H1 (cell line): ENCODE results near the gene CYB5B.

Source experiments
- CBX8 ChIP-seq: fragments of 300-800, 300-1000 bp; sonication (generic); IDR thresholded peaks from 2 replicates; pipeline ENCODE4 v1.7.1; 2016; ENCODE audit warnings: low read depth, low read length, borderline replicate concordance
- CREB1 ChIP-seq: IDR thresholded peaks from 2 replicates; pipeline ENCODE4 v1.6.1; 2012; ENCODE audit warnings: inconsistent platforms
- HDAC6 ChIP-seq: IDR thresholded peaks from one replicate; pipeline ENCODE4 v1.7.1; 2012; ENCODE audit warnings: low read depth, mild to moderate bottlenecking, inconsistent platforms, low read length, moderate library complexity
- JUN ChIP-seq: IDR thresholded peaks from 2 replicates; pipeline ENCODE4 v1.6.1; 2011; ENCODE audit warnings: low read depth, mild to moderate bottlenecking, improper control_type of control experiment, low read length
- KDM1A ChIP-seq: fragments of 200-600, 300-600 bp; sonication (generic); IDR thresholded peaks from 2 replicates; pipeline ENCODE4 v1.7.1; 2016; ENCODE audit warnings: mild to moderate bottlenecking, low read length, borderline replicate concordance
- POLR2A ChIP-seq, 2 experiments: IDR thresholded peaks; 1 replicate in 1 of 2; 2 replicates in 1 of 2; pipeline ENCODE4 v1.6.1; 2011; ENCODE audit warnings: low read depth in 2 of 2, low read length in 2 of 2, mild to moderate bottlenecking in 2 of 2; ENCODE audit errors: control extremely low read depth in 1 of 2
- SIRT6 ChIP-seq: IDR thresholded peaks from one replicate; pipeline ENCODE4 v1.7.1; 2012; ENCODE audit warnings: low read length, inconsistent platforms
- SUZ12 ChIP-seq: fragments of 200-600 bp; sonication (generic); IDR thresholded peaks from 2 replicates; pipeline ENCODE4 v1.6.1; 2012; ENCODE audit warnings: mild to moderate bottlenecking, inconsistent platforms, low read length, moderate library complexity, mixed read lengths
- YY1 ChIP-seq: IDR thresholded peaks from 2 replicates; pipeline ENCODE4 v1.6.1; 2011; ENCODE audit warnings: low read depth, mild to moderate bottlenecking, low read length
- ZNF274 ChIP-seq: IDR thresholded peaks from 2 replicates; pipeline ENCODE4 v1.7.0; 2012; ENCODE audit warnings: low read length, borderline replicate concordance; ENCODE audit errors: extremely low read depth
- TF ChIP-seq, protein P1 (sequence below), 3 experiments: IDR thresholded peaks; 1 replicate in 2 of 3; 2 replicates in 1 of 3; pipeline versions ENCODE4 v1.5.1 to v1.6.1; 2011; ENCODE audit warnings: low read length in 3 of 3, mild to moderate bottlenecking in 3 of 3, inconsistent platforms in 2 of 3, low read depth in 1 of 3, moderate library complexity in 1 of 3; ENCODE audit not compliant: insufficient read depth in 1 of 3; ENCODE audit errors: control extremely low read depth in 1 of 3
- TF ChIP-seq, protein P2 (sequence below): fragments of 300-600 bp; sonication (generic); IDR thresholded peaks from 2 replicates; pipeline ENCODE4 v1.7.1; 2012; ENCODE audit warnings: low read length, moderate library complexity, mild to moderate bottlenecking, inconsistent platforms; ENCODE audit not compliant: insufficient replicate concordance

DNA sequence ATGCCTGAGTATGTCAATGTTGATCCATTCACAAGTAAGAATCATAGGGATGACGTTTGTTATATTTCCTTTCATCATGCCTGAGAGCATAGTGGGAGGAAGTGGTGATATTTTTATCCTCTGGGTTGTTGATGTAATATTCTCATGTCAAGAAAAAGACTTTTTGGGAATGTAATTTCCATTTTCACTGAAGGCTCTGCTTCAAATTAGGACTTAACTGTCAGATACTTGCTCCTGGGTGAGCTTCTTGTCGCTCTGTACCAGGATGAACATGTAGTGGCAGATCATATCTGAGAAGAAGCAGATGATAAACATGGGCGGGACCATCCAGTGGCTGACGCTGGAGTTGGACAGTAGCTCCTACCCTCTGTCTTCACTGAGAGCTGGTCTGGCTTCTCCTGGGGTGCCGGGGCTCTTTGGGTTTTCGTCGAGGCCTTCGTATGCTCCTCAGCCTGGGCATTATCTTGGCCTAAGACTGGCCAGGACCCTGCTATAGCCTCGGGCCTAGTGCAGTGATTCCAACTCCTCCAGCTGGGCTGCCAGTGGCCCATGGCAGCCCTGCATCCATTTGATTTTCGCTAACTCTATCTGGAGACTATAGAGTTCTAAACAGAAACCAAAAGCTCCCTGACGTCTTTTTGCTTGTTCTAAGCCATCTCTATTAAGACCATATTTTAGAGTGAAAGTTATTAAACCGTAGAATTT lies 19.7 kb downstream of the CYB5B start:
- no peak for TF ChIP-seq SIRT6
- no peak for TF ChIP-seq JUN
- TF ChIP-seq, protein P1, sequence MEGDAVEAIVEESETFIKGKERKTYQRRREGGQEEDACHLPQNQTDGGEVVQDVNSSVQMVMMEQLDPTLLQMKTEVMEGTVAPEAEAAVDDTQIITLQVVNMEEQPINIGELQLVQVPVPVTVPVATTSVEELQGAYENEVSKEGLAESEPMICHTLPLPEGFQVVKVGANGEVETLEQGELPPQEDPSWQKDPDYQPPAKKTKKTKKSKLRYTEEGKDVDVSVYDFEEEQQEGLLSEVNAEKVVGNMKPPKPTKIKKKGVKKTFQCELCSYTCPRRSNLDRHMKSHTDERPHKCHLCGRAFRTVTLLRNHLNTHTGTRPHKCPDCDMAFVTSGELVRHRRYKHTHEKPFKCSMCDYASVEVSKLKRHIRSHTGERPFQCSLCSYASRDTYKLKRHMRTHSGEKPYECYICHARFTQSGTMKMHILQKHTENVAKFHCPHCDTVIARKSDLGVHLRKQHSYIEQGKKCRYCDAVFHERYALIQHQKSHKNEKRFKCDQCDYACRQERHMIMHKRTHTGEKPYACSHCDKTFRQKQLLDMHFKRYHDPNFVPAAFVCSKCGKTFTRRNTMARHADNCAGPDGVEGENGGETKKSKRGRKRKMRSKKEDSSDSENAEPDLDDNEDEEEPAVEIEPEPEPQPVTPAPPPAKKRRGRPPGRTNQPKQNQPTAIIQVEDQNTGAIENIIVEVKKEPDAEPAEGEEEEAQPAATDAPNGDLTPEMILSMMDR (IDR thresholded peaks at IDR 0.05; ENCODE audit: control extremely low read depth in 1 of 3, insufficient read depth in 1 of 3, low read depth in 1 of 3, low read length in 3 of 3) = no peak
- TF ChIP-seq SUZ12 = no peak
- no peak for TF ChIP-seq YY1
- no peak for TF ChIP-seq ZNF274
- TF ChIP-seq KDM1A = no peak
- TF ChIP-seq HDAC6 = no peak
- TF ChIP-seq POLR2A (IDR thresholded peaks at IDR 0.05; ENCODE audit: control extremely low read depth in 1 of 2, low read depth in 2 of 2, low read length in 2 of 2) = no peak
- TF ChIP-seq CREB1 = no peak
- no peak for TF ChIP-seq CBX8
- TF ChIP-seq, protein P2, sequence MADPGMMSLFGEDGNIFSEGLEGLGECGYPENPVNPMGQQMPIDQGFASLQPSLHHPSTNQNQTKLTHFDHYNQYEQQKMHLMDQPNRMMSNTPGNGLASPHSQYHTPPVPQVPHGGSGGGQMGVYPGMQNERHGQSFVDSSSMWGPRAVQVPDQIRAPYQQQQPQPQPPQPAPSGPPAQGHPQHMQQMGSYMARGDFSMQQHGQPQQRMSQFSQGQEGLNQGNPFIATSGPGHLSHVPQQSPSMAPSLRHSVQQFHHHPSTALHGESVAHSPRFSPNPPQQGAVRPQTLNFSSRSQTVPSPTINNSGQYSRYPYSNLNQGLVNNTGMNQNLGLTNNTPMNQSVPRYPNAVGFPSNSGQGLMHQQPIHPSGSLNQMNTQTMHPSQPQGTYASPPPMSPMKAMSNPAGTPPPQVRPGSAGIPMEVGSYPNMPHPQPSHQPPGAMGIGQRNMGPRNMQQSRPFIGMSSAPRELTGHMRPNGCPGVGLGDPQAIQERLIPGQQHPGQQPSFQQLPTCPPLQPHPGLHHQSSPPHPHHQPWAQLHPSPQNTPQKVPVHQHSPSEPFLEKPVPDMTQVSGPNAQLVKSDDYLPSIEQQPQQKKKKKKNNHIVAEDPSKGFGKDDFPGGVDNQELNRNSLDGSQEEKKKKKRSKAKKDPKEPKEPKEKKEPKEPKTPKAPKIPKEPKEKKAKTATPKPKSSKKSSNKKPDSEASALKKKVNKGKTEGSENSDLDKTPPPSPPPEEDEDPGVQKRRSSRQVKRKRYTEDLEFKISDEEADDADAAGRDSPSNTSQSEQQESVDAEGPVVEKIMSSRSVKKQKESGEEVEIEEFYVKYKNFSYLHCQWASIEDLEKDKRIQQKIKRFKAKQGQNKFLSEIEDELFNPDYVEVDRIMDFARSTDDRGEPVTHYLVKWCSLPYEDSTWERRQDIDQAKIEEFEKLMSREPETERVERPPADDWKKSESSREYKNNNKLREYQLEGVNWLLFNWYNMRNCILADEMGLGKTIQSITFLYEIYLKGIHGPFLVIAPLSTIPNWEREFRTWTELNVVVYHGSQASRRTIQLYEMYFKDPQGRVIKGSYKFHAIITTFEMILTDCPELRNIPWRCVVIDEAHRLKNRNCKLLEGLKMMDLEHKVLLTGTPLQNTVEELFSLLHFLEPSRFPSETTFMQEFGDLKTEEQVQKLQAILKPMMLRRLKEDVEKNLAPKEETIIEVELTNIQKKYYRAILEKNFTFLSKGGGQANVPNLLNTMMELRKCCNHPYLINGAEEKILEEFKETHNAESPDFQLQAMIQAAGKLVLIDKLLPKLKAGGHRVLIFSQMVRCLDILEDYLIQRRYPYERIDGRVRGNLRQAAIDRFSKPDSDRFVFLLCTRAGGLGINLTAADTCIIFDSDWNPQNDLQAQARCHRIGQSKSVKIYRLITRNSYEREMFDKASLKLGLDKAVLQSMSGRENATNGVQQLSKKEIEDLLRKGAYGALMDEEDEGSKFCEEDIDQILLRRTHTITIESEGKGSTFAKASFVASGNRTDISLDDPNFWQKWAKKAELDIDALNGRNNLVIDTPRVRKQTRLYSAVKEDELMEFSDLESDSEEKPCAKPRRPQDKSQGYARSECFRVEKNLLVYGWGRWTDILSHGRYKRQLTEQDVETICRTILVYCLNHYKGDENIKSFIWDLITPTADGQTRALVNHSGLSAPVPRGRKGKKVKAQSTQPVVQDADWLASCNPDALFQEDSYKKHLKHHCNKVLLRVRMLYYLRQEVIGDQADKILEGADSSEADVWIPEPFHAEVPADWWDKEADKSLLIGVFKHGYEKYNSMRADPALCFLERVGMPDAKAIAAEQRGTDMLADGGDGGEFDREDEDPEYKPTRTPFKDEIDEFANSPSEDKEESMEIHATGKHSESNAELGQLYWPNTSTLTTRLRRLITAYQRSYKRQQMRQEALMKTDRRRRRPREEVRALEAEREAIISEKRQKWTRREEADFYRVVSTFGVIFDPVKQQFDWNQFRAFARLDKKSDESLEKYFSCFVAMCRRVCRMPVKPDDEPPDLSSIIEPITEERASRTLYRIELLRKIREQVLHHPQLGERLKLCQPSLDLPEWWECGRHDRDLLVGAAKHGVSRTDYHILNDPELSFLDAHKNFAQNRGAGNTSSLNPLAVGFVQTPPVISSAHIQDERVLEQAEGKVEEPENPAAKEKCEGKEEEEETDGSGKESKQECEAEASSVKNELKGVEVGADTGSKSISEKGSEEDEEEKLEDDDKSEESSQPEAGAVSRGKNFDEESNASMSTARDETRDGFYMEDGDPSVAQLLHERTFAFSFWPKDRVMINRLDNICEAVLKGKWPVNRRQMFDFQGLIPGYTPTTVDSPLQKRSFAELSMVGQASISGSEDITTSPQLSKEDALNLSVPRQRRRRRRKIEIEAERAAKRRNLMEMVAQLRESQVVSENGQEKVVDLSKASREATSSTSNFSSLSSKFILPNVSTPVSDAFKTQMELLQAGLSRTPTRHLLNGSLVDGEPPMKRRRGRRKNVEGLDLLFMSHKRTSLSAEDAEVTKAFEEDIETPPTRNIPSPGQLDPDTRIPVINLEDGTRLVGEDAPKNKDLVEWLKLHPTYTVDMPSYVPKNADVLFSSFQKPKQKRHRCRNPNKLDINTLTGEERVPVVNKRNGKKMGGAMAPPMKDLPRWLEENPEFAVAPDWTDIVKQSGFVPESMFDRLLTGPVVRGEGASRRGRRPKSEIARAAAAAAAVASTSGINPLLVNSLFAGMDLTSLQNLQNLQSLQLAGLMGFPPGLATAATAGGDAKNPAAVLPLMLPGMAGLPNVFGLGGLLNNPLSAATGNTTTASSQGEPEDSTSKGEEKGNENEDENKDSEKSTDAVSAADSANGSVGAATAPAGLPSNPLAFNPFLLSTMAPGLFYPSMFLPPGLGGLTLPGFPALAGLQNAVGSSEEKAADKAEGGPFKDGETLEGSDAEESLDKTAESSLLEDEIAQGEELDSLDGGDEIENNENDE = no peak
